GM18951 (cell line): Measurements from ENCODE around the gene PAQR3.
"Not testable (repeated sequence)": the region's sequence is repeated elsewhere in the genome, so short reads cannot be mapped to it uniquely, and the experiment has no call there.

Experiments
- POLR2A ChIP-seq: IDR thresholded peaks from 4 replicates; pipeline ENCODE4 v1.6.1; 2011; ENCODE audit warnings: mild to moderate bottlenecking; ENCODE audit not compliant: insufficient read length, insufficient read depth; ENCODE audit errors: extremely low read depth
- in situ Hi-C: fragments of 300-500 bp; cut with MboI; formaldehyde crosslinking; loops from one replicate; pipeline ENCODE4 v1.12.0; 2022; ENCODE audit warnings: low sequenced_read_pairs, mixed read lengths, inconsistent platforms; ENCODE audit not compliant: unreplicated experiment

PAQR3 gene

DNA sequence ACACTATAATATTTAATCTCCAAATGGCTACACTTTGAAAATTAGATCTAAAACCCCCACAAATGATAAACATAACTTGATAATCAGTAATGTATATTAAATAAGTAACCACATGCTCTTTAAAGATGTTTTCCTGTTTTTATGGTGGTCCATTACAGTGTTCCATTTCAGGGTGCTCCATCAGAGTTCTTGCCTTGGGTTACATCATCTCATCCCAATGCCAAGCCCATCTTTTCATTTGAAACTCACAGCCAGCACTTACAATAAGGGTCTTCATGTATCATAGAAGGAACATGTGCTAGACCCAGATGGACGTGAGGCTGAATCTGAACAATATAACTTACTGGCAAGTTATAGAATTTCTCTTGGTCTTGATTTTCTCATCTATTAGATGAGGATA, 10.5 kb upstream of the PAQR3 start:
- in situ Hi-C loops = loop anchor here (25.0 kb wide), 2 partner anchors 438 to 1263 kb away; no protein-coding TSS in a partner anchor
- TF ChIP-seq POLR2A = no peak

DNA sequence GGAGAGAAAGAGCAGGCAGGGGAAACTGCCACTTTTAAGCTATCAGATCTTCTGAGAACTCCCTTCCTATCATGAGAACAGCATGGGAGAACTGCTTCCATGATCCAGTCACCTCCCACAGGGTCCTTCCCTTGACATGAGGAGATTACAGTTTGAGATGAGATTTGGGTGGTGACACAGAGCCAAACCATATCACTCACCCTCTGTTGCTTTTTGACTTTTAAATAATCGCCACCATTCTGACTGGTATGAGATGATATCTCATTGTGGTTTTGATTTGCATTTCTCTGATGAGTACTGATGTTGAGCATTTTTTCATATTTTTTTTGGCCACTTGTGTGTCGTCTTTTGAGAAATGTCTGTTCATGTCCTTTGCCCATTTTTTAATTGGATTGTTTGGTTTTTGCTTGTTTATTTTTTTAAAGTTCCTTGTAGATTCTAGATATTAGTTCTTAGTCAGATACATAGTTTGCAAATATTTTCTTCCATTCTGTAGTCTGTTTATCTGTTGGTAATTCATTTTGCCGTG, 6.5 kb upstream of the PAQR3 start:
- no peak for TF ChIP-seq POLR2A
- in situ Hi-C loops = no loop called here

DNA sequence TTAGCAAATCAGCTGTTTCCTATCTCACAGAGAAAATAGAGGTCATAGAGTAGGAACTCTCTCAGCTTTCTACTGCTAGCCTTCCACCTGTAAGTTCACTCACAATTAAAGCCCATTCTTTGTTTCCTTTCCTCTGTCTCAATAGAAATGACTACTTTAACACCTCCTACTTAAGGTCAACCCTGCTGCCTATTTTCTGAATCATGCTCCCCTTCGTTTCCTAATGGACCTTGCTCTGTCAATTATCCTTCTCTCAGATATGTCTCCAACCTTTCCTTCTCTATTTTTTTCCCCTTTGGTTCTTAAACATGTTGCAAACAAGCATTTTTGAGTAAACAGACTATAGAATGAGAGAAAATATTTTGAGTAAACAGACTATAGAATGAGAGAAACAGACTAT, 5.1 kb upstream of the PAQR3 start:
- in situ Hi-C loops = no loop called here
- TF ChIP-seq POLR2A = no peak

DNA sequence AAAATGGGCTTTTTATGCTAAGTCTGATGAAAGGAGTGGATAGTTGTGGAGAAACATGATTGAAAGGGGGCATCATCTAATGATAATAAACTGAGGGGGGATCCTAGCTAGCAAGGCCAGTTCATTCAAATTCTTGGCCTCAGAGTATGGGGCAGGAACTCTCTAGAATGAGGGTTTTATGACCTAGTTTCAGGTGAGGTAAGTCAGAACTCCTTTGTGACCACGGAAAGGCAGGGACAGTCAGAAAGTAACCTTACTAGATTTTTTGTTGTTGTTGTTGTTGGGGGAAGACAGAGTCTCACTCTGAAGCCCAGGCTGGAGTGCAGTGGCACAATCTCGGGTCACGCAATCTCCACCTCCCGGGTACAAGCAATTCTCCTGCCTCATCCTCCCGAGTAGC, 1.5 kb upstream of the PAQR3 start:
- no peak for TF ChIP-seq POLR2A
- in situ Hi-C loops = no loop called here

DNA sequence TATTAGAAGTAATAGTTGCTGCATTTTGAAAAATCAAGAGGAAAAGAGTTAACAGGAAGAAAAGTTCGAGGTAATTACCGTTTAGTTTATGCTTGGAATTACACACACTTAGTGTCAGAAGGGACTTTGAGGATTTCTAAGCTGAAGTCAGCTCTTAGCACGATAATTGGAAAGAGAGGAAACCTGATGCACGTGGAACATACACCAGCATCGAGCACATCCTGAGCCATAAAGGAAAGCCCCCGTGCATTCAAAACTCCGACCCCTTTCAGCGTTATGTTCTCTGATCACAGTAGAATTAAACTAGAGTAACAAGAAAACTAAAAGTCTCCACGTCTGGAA, 400 bp upstream of the PAQR3 start:
- in situ Hi-C loops = no loop called here
- TF ChIP-seq POLR2A = no peak

DNA sequence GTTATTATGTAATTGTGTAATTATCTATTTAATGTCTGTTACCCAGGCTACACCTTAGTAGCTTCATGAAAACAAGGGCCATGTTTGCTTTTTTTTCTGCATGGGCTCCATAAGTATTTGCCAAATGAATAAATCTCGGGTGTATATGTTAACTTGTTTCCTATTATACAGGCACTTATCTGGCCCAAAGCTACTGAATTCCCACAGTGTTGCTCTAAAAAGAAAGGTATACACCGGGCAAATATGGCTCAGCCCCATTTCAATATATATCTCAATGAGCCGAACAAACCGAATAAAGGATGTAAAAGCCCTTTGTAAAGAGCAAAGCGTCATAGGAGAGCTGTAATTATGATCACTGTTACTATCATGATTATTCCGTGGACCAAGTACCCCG, 767 bp downstream of the PAQR3 start:
- in situ Hi-C loops = no loop called here
- no peak for TF ChIP-seq POLR2A

DNA sequence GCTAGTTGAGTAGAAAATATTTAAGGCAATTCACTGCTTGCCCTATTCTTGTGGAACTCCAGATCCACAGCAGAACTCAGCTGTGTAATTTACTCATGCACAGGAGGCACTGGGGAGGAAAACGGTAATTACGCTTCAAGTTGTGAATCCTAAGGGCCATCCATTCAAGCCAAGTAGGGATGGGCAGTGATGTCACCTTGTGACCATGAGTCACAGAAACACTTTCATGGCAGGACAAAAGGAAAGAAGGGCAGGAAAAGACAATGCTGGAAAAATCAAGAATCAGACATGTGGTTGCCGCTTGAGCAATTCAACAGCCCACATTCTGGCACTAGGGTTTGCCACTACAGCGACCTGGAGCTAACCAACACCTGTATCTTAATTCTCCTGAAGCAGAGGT, 1.4 kb downstream of the PAQR3 start:
- in situ Hi-C loops = no loop called here
- TF ChIP-seq POLR2A = no peak

DNA sequence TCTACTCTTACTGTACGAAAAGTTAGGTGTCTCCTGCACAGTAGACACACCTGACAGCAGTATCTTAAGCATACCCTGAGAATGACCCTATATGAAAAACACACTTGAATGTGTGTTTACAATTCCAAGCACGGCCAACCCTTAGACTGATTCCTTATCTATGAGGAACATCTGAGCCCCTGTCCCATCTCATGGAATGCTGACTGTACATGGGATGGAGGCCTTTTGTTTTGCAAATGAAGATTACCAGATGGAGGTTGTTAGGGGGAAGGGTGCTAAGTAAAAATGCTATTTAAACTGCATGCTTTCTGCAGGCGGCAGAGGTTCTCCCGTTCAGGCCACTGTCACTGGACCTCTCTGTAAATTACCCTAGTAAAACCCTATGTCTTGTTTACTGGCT, 2.2 kb downstream of the PAQR3 start:
- in situ Hi-C loops = no loop called here
- TF ChIP-seq POLR2A = no peak

DNA sequence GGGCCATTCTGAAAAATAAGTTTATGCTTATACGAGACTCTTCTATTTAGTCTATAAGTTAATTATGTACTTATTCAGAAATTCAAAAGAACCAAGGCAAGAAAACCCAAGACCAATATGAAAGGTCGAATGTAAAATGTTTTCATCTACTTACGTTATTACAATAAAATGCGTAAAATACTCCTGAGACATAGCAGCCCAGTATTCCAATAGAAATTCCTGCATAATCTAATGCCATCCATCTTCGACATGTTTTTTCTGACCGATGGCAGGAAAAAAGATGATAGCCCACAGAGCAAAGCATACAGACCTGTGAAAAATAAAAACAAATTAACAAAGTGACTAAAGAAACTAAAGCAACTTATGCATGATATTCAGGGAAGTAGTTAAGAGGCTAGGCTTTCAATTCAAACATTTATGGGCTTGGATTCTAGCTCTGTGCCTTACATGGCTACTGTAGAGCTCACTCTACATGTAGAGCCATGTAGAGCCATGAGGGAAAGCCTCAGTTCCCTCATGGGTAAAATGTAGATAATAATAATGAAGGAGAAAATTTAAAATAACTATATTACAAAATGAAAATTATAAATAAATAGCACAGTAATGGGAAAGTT, 9.1 kb downstream of the PAQR3 start:
- TF ChIP-seq POLR2A = no peak
- in situ Hi-C loops = no loop called here

DNA sequence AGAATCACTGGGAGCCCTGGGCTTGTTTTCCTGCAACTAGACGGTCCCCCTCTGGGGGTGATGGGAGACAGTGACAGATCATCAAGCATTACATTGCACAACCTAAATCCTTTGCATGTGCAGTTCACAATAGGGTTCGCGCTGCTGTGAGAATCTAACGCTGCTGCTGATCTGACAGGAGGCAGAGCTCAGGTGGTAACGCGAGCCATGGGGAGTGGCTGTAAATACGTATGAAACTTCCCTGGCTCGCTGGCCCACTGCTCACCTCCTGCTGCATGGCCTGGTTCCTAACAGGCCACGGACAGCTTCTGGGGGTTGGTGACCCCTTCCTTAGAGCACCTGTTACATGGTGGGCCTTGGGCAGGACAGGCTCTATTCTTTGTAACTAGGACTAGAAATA, 10.4 kb downstream of the PAQR3 start:
- in situ Hi-C loops = no loop called here
- no peak for TF ChIP-seq POLR2A

DNA sequence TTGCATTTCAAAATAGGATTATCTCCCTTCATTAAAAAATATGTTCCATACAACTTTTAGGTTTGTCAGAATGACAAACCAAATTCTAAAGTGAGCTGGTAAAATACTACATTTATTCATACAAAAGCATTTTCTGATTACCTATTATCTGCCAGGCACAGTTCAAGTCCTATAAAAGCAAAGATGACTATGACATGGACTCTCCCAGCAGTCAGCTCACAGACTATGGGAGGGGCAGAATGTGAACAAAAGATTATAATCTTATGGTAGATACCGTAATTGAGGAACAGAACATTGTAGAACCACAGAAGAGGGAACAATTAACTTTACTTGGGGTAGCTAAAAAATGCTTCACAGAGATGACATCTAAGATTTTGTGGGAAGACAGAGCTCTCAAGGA, 12.4 kb downstream of the PAQR3 start:
- no peak for TF ChIP-seq POLR2A
- in situ Hi-C loops = no loop called here

DNA sequence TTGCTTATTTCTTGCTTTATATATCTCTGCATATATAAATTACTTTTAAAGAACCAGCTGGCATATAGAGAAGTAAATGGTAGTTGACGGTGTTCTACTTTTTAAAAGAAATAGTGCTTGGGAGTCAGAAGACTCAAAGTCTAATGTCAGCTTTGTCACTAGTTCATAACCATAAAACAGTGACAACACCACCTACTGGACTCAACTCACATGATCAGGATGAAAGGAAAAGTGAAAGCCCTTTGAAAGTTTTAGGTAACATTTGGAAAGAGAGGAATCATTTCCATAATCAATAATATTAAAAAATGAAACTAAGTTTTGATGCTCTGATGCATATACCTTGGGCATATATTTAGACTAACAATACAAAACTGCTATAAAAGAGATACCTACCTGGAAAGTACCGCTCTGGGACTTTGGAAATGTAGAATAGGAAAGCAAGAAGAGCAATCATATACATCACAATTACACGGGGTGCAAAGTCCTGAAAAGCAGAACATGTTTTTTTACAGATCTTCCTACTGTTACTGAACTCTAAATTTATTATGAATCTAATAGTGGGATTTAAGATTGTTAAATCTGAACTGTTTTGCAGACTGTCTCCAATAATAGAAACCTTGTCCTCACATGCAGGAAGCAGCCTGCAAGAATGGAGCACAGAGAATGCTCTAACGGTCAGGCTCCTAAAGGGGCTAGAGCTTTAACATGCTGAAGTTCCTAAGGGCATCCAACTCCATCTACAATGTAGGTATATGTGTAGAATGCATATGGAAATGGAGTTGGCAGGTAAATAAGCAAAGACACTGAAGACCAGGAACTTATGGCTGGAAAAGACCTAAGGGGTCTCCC, 15.6 kb downstream of the PAQR3 start:
- TF ChIP-seq POLR2A = no peak
- in situ Hi-C loops = no loop called here

DNA sequence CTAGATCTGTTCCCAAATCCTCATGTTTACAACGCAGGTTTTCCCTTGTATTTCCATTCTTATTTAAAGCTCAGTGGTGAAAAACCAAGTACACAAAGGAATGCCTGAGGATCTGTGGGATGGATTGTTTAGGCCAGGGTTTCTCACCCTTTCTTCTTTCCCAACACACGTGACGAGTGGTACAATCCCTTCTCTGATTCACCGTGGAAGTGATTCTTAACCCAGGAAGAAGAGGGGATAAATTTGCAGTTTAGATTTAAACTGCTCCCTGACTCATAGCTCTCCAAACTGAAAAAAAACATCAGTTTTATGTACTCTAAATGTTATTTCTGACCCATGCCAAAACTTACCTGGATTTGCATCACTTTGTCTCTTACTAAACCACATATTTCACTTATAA, 17.0 kb downstream of the PAQR3 start:
- in situ Hi-C loops = no loop called here
- TF ChIP-seq POLR2A = no peak

DNA sequence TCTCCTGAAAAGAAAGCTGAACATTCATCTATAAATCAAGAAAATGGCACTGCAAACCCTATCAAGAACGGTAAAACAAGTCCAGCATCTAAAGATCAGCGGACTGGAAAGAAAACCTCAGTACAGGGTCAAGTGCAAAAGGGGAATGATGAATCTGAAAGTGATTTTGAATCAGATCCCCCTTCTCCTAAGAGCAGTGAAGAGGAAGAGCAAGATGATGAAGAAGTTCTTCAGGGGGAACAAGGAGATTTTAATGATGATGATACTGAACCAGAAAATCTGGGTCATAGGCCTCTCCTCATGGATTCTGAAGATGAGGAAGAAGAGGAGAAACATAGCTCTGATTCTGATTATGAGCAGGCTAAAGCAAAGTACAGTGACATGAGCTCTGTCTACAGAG, 28.6 kb downstream of the PAQR3 start:
- in situ Hi-C loops = no loop called here
- no peak for TF ChIP-seq POLR2A

DNA sequence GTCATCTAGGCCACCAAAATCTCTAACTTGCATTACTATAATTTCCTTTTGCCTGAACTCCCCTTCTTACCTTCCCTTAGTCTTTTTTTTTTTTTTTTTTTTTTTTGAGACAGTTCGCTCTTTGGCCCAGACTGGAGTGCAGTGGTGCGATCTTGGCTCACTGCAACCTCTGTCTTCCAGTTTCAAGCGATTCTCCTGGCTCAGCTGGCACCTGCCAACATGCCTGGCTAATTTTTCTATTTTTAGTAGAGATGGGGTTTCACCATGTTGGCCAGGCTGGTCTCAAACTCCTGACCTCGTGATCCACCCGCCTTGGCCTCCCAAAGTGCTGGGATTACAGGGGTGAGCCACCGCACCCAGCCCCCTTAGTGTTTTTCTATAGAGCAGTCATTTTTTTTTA, 30.3 kb downstream of the PAQR3 start:
- in situ Hi-C loops = not testable (repeated sequence)
